NCI-H524 treated with DMSO at 0.1 percent for 48 hours (cell line): ENCODE measurements around the gene DRGX.

Experiments
- DNase-seq: peaks from one replicate; lab custom pipeline; 2025; lab: John Stamatoyannopoulos, UW

The DRGX gene

GRCh38 chr10:49335364-49335972 is 60.4 kb downstream of the DRGX start:
- no peak for DNase-seq

GRCh38 chr10:49334964-49335363 is 60.9 kb downstream of the DRGX start:
- DNase-seq = no peak

- no peak for DNase-seq
These were observed 62.7 kb downstream of the DRGX start for GRCh38 chr10:49333192-49333591.

- DNase-seq = no peak
These were observed 63.1 kb downstream of the DRGX start for GRCh38 chr10:49332768-49333167.

GRCh38 chr10:49332333-49332732 is 63.6 kb downstream of the DRGX start:
- no peak for DNase-seq

GRCh38 chr10:49331431-49331830 is 64.5 kb downstream of the DRGX start:
- no peak for DNase-seq

GRCh38 chr10:49330127-49330665 is 65.7 kb downstream of the DRGX start:
- no peak for DNase-seq

- no peak for DNase-seq
These were observed 66.8 kb downstream of the DRGX start for GRCh38 chr10:49329146-49329505.

GRCh38 chr10:49328401-49329145 is 67.3 kb downstream of the DRGX start:
- no peak for DNase-seq

GRCh38 chr10:49327036-49327813 is 68.7 kb downstream of the DRGX start:
- DNase-seq = no peak

GRCh38 chr10:49325916-49326783 is 69.7 kb downstream of the DRGX start:
- no peak for DNase-seq

- DNase-seq = no peak
These were observed 70.6 kb downstream of the DRGX start for GRCh38 chr10:49325131-49325915.

- DNase-seq = no peak
These were observed 71.2 kb downstream of the DRGX start for GRCh38 chr10:49324711-49325110.

- DNase-seq = no peak
These were observed 72.0 kb downstream of the DRGX start for GRCh38 chr10:49323896-49324270.

GRCh38 chr10:49323171-49323895 is 72.6 kb downstream of the DRGX start:
- DNase-seq = no peak

- no peak for DNase-seq
These were observed 73.3 kb downstream of the DRGX start for GRCh38 chr10:49322371-49323170.

GRCh38 chr10:49321021-49321420 is 74.9 kb downstream of the DRGX start:
- no peak for DNase-seq

- DNase-seq = no peak
These were observed 75.7 kb downstream of the DRGX start for GRCh38 chr10:49320191-49320590.

GRCh38 chr10:49319206-49319605 is 76.7 kb downstream of the DRGX start:
- no peak for DNase-seq

- no peak for DNase-seq
These were observed 77.1 kb downstream of the DRGX start for GRCh38 chr10:49318755-49319154.
